NCI-H2081 treated with DMSO at 0.1 percent for 48 hours (cell line): ENCODE measurements around the gene DTNB.
"Not testable (repeated sequence)": the region's sequence is repeated elsewhere in the genome, so short reads cannot be mapped to it uniquely, and the experiment has no call there.

ENCODE experiments used
- DNase-seq: peaks from one replicate; lab custom pipeline; 2025; lab: John Stamatoyannopoulos, UW

DTNB gene

GRCh38 chr2:25541378-25541777 lies 132.0 kb downstream of the DTNB start:
- DNase-seq, result no peak

- DNase-seq, result no peak
Observed at GRCh38 chr2:25539136-25539535, 134.2 kb downstream of the DTNB start.

- no peak for DNase-seq
Observed at GRCh38 chr2:25537526-25537925, 135.9 kb downstream of the DTNB start.

GRCh38 chr2:25535411-25536289 lies 137.7 kb downstream of the DTNB start:
- DNase-seq, result not testable (repeated sequence)

- not testable (repeated sequence) for DNase-seq
Observed at GRCh38 chr2:25534937-25535336, 138.4 kb downstream of the DTNB start.

GRCh38 chr2:25534455-25534854 lies 138.9 kb downstream of the DTNB start:
- DNase-seq, result no peak

GRCh38 chr2:25533771-25534170 lies 139.6 kb downstream of the DTNB start:
- DNase-seq, result not testable (repeated sequence)

- no peak for DNase-seq
Observed at GRCh38 chr2:25532521-25532920, 140.9 kb downstream of the DTNB start.

- DNase-seq, result no peak
Observed at GRCh38 chr2:25529034-25529433, 144.3 kb downstream of the DTNB start.

GRCh38 chr2:25528173-25528572 lies 145.2 kb downstream of the DTNB start:
- DNase-seq, result no peak

GRCh38 chr2:25524507-25524906 lies 148.9 kb downstream of the DTNB start:
- no peak for DNase-seq

- DNase-seq, result no peak
Observed at GRCh38 chr2:25523060-25523459, 150.3 kb downstream of the DTNB start.

- DNase-seq, result peak; percentile 73
Observed at GRCh38 chr2:25521665-25522387, 151.6 kb downstream of the DTNB start.

- DNase-seq, result no peak
Observed at GRCh38 chr2:25521126-25521525, 152.3 kb downstream of the DTNB start.

GRCh38 chr2:25517701-25518100 lies 155.7 kb downstream of the DTNB start:
- DNase-seq, result no peak

- DNase-seq, result no peak
Observed at GRCh38 chr2:25514043-25514637, 159.2 kb downstream of the DTNB start.

GRCh38 chr2:25512707-25513106 lies 160.7 kb downstream of the DTNB start:
- no peak for DNase-seq

GRCh38 chr2:25506226-25506625 lies 167.2 kb downstream of the DTNB start:
- DNase-seq, result no peak

GRCh38 chr2:25505622-25506021 lies 167.8 kb downstream of the DTNB start:
- DNase-seq, result no peak

GRCh38 chr2:25505182-25505581 lies 168.2 kb downstream of the DTNB start:
- no peak for DNase-seq

GRCh38 chr2:25504266-25504665 lies 169.1 kb downstream of the DTNB start:
- DNase-seq, result no peak

GRCh38 chr2:25499157-25499556 lies 174.2 kb downstream of the DTNB start:
- no peak for DNase-seq

GRCh38 chr2:25497918-25498407 lies 175.4 kb downstream of the DTNB start:
- no peak for DNase-seq
